PC-9 (cell line): Measurements from ENCODE around the gene YARS2.

Experiments used
- CTCF ChIP-seq: fragments of 200-600 bp; sonication (generic); conservative IDR thresholded peaks from 2 replicates; pipeline ENCODE4 v1.6.1; 2017; ENCODE audit warnings: mixed run types, antibody characterized with exemption, mild to moderate bottlenecking, moderate library complexity
- EZH2 ChIP-seq: fragments of 200-600 bp; sonication (generic); IDR thresholded peaks from 2 replicates; pipeline ENCODE4 v1.8.0; 2017; ENCODE audit warnings: antibody characterized with exemption, low read depth

GRCh38 chr12:32705783-32706182, 49.9 kb downstream of the YARS2 start:
- TF ChIP-seq CTCF (no peak), EZH2 (no peak)
